HepG2 (cell line): ENCODE measurements around the gene OR13C2. TPM values are rescaled to one million over a fixed set of nuclear protein-coding genes. Genes with fewer than 3 reads are reported as not detected.

Experiments
- PHF5A ChIP-seq: IDR thresholded peaks from one replicate; pipeline ENCODE4 v1.6.1; 2018; ENCODE audit warnings: low read depth, missing genetic modification reagents; ENCODE audit not compliant: unreplicated experiment
- SCMH1 ChIP-seq: sonication (generic); formaldehyde crosslinking; IDR thresholded peaks from 2 replicates; pipeline ENCODE4 v1.9.0; 2021; ENCODE audit warnings: missing genetic modification reagents, mild to moderate bottlenecking, borderline replicate concordance
- polyA plus RNA-seq, 8 experiments: library from polyadenylated mRNA; depleted of rRNA in 3 of 8; stranded (reverse) in 7 of 8; unstranded in 1 of 8; fragments of >200 nt; fragmentation: Illumina TruSeq in 4 of 8; extraction: Trizol in 4 of 8; gene quantifications; 2 replicates each; pipeline versions ENCODE4 v1.2.1 to v1.2.3, GENCODE V29; 2011 to 2016; ENCODE audit warnings: low read depth in 4 of 8, missing spikeins in 1 of 8, mixed read lengths in 1 of 8; ENCODE audit not compliant: insufficient read depth in 1 of 8
- total RNA-seq, 5 experiments: library from RNA; depleted of rRNA; stranded (reverse); fragments of >200 nt; fragmentation: Illumina TruSeq; extraction: Trizol; gene quantifications; 2 replicates each; pipeline ENCODE4 v1.2.3, GENCODE V29; 2016; ENCODE audit warnings: low read depth in 1 of 5
- TF ChIP-seq, protein P1 (sequence below): sonication (generic); formaldehyde crosslinking; conservative IDR thresholded peaks from 2 replicates; pipeline ENCODE4 v1.4.0; 2020; ENCODE audit warnings: missing genetic modification reagents

The OR13C2 gene
- total and polyA plus RNA-seq, 2 of the 13 experiments (the other 11 are each of a cell fraction or from before 2014, with no cell fraction given), result not detected

DNA sequence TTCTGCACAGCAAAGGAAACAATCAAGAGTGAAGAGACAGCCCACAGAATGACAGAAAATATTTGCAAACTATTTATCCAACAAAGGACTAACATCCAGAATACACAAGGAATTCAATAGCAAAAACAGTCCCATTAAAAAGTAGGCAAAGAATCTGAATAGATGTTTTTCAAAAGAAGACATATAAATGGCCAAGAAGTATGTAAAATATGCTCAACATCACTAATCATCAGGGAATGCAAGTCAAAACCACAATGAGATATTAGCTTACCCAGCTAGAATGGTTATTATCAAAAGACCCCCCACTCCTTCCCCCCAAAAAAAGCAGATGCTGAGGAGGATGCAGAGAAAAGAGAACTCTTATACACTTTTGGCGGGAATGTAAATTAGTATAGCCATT, 49.9 kb downstream of the OR13C2 start (continued):
- TF ChIP-seq, protein P1, sequence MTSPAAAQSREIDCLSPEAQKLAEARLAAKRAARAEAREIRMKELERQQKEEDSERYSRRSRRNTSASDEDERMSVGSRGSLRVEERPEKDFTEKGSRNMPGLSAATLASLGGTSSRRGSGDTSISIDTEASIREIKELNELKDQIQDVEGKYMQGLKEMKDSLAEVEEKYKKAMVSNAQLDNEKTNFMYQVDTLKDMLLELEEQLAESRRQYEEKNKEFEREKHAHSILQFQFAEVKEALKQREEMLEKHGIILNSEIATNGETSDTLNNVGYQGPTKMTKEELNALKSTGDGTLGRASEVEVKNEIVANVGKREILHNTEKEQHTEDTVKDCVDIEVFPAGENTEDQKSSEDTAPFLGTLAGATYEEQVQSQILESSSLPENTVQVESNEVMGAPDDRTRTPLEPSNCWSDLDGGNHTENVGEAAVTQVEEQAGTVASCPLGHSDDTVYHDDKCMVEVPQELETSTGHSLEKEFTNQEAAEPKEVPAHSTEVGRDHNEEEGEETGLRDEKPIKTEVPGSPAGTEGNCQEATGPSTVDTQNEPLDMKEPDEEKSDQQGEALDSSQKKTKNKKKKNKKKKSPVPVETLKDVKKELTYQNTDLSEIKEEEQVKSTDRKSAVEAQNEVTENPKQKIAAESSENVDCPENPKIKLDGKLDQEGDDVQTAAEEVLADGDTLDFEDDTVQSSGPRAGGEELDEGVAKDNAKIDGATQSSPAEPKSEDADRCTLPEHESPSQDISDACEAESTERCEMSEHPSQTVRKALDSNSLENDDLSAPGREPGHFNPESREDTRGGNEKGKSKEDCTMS (CRISPR knock-in tag), result no peak
- no peak for TF ChIP-seq PHF5A
- TF ChIP-seq SCMH1 (CRISPR knock-in tag), result no peak

Other genes with a start within 250 kb of the OR13C2 start
- not detected in 2 replicates for gene OR13F1, start 101.4 kb downstream of the OR13C2 start, total RNA-seq (2016; rRNA removed; fragmentation: Illumina TruSeq; extraction: Trizol)
- gene OR13F1, start 101.4 kb downstream of the OR13C2 start, polyA plus RNA-seq (2011; rRNA removed), result not detected in 2 replicates
- not detected in 2 replicates for gene OR13C4, start 78.4 kb downstream of the OR13C2 start, total RNA-seq (2016; rRNA removed; fragmentation: Illumina TruSeq; extraction: Trizol)
- not detected in 2 replicates for gene OR13C4, start 78.4 kb downstream of the OR13C2 start, polyA plus RNA-seq (2011; rRNA removed)
- not detected in 2 replicates for gene OR13C3, start 68.8 kb downstream of the OR13C2 start, total RNA-seq (2016; rRNA removed; fragmentation: Illumina TruSeq; extraction: Trizol)
- gene OR13C3, start 68.8 kb downstream of the OR13C2 start, polyA plus RNA-seq (2011; rRNA removed), result not detected in 2 replicates
- gene OR13C8, start 36.5 kb downstream of the OR13C2 start, total RNA-seq (2016; rRNA removed; fragmentation: Illumina TruSeq; extraction: Trizol), result not detected in 2 replicates
- not detected in 2 replicates for gene OR13C8, start 36.5 kb downstream of the OR13C2 start, polyA plus RNA-seq (2011; rRNA removed)
- gene OR13C5, start 6.2 kb downstream of the OR13C2 start, total RNA-seq (2016; rRNA removed; fragmentation: Illumina TruSeq; extraction: Trizol), result not detected in 2 replicates
- gene OR13C5, start 6.2 kb downstream of the OR13C2 start, polyA plus RNA-seq (2011; rRNA removed), result not detected in 2 replicates
- gene OR13C9, start 12.6 kb upstream of the OR13C2 start, total RNA-seq (2016; rRNA removed; fragmentation: Illumina TruSeq; extraction: Trizol), result not detected in 2 replicates
- gene OR13C9, start 12.6 kb upstream of the OR13C2 start, polyA plus RNA-seq (2011; rRNA removed), result not detected in 2 replicates
- not detected in 2 replicates for gene OR13D1, start 88.9 kb upstream of the OR13C2 start, total RNA-seq (2016; rRNA removed; fragmentation: Illumina TruSeq; extraction: Trizol)
- gene OR13D1, start 88.9 kb upstream of the OR13C2 start, polyA plus RNA-seq (2011; rRNA removed), result not detected in 2 replicates
- gene NIPSNAP3A, start 142.1 kb upstream of the OR13C2 start, total RNA-seq (2016; rRNA removed; fragmentation: Illumina TruSeq; extraction: Trizol), result 14.6 and 23.8 TPM in 2 replicates
- gene NIPSNAP3A, start 142.1 kb upstream of the OR13C2 start, polyA plus RNA-seq (2011; rRNA removed), result 11.7 and 13.7 TPM in 2 replicates
- gene NIPSNAP3B, start 158.5 kb upstream of the OR13C2 start, total RNA-seq (2016; rRNA removed; fragmentation: Illumina TruSeq; extraction: Trizol), result 0.44 and 1.3 TPM in 2 replicates
- gene NIPSNAP3B, start 158.5 kb upstream of the OR13C2 start, polyA plus RNA-seq (2011; rRNA removed), result 1.5 and 2.1 TPM in 2 replicates